AG09309 (cell line): Measurements from ENCODE around the gene GPSM3.

Experiments used
- DNase-seq: peaks from one replicate; pipeline ENCODE4 v3.0.0-alpha.2; 2010; ENCODE audit warnings: low read depth
- H3K4me3 ChIP-seq: 2 replicates; pipeline ENCODE4 v1.5.1; 2011; ENCODE audit warnings: mild to moderate bottlenecking, low read depth, low read length, moderate library complexity; ENCODE audit not compliant: control insufficient read depth
- CTCF ChIP-seq: IDR thresholded peaks from 2 replicates; pipeline ENCODE4 v1.5.1; 2011; ENCODE audit warnings: mild to moderate bottlenecking, low read depth, low read length, inconsistent platforms; ENCODE audit not compliant: insufficient read depth, control insufficient read depth; ENCODE audit errors: missing control alignments

Gene GPSM3

DNA sequence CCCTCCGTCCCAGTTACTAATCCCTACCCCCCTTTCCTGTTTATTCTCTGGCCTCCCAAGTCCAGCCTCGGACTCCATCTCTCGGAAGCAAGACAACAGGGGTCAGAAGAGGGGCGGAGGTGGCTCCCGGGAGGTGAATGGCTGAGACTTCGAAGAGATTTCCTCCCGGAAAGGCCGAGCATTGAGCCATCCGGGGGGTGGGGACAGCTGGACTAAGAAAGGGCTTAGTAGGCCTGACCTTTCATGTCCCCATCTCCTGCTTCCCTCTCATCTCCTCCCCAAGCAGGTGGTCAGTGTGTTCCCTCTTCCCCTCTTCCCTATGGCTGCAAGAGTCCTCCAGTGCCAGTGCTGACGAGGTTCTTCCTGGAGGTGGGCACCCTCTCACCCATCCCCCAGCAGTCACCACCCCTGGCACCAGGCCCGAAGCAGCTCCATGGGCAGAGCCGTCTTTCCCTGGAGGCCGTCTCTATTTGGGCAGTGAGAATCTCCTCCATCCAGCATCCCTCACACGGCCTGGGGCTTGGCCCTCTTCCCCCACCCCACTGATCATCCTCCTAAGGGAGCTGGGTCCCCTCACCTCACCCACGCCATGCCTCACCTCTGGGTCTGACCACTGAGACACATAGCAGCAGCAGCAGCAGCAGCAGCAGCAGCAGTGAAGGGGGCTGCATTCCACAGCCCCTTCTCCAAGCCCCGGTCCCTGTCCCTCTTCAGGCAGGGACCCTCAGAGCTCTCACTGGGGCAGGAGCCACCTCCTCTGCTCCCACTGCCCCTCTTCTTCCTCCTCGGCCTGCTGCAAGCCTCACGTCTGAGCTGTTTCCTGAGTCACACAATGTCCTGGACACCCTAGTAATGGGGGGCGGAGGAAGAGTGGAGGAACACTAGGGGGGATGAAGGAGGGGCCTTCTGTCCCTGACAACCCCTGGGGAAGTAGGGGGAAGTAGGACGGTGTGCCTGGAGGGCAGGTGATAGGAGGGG, 31.1 kb upstream of the GPSM3 start, which contains the start of gene NOTCH4:
TSS of gene NOTCH4 (minus strand) at position 810 of the 978 bp plus-strand sequence. CDS start at position 671, 139 bp downstream.
- H3K4me3 ChIP-seq = no peak within 1 kb of the TSS
- DNase-seq = no peak
- no peak for TF ChIP-seq CTCF

GRCh38 chr6:32222333-32223230, 30.1 kb upstream of the GPSM3 start:
- H3K4me3 ChIP-seq = no peak overlapping the region
- DNase-seq = no peak
- no peak for TF ChIP-seq CTCF

DNA sequence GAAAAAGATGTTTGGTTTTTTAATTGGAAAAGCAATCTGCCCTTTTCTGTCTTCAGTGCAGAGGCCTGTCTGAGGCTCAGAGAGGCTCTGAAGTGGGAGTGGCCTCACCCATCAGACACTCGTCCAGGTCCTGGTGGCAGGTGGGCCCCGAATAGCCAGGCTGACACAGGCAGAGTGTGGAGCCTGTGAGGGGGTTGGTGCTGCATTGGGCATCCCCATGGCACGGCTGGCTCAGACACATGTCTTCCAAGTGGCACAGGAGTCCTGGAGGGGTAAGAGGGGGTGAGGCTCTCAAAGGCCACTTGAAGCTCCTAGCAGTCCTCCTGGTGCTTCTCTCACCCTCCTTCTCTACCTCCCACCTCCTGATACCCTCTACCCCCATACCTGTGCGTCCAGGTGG, 27.6 kb upstream of the GPSM3 start:
- no peak for DNase-seq
- H3K4me3 ChIP-seq = no peak overlapping the region
- TF ChIP-seq CTCF = no peak

DNA sequence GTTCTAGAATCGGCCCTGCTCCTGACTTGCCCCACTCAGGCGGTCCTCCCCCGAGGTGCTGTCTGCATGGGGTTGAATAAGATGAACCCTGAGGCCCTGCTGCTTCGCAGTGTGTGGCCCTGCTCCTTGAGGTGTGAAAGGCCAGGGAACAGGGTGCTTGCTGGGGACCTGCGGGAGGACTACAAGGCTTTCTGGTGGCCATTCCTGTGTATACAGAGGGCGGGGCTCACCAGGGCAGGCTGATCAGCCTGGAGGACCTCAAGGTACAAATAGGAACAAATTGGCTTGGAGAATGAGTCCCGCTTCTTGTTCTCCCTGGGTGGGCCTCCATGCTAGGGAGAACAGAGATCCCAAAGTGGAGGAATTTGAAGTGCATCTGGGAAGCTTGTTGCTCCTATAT, 25.7 kb upstream of the GPSM3 start:
- no peak overlapping the region for H3K4me3 ChIP-seq
- no peak for TF ChIP-seq CTCF
- no peak for DNase-seq

DNA sequence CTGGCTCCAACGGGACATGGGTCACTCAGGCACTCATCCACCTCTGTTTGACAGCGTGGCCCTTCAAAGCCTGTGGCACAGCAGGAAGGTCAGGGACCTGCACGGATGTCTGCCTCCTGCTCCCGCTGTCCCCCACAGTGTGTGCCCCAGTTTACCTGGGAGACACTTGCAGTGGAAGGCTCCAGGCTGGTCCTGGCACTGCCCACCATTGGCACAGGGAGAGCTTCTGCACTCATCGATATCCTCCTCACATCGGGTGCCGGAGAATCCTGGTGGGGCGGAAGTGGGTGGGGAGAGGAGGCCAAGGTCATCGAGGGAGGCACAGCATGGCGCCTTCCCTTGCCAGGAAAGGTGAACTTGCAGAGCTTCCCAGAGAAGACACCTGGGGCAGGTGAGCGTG, 24.6 kb upstream of the GPSM3 start:
- H3K4me3 ChIP-seq = no peak overlapping the region
- no peak for DNase-seq
- TF ChIP-seq CTCF = no peak

GRCh38 chr6:32216285-32216684, 23.8 kb upstream of the GPSM3 start:
- TF ChIP-seq CTCF = no peak
- no peak for DNase-seq
- no peak overlapping the region for H3K4me3 ChIP-seq
